Tibial nerve (tissue), 4 donors: ENCODE results near the gene RFESD. TPM values are rescaled to one million over a fixed set of nuclear protein-coding genes. Genes with fewer than 3 reads are reported as not detected.
"Not testable (repeated sequence)": the region's sequence is repeated elsewhere in the genome, so short reads cannot be mapped to it uniquely, and the experiment has no call there.

Source experiments
- DNase-seq, 2 donors: peaks; one replicate each; pipeline ENCODE4 v3.0.0-alpha.2; 2019; ENCODE audit warnings: low spot score in 2 of 2
- H3K27ac ChIP-seq, 4 donors: fragments of 200-600 bp; sonication (generic) in 3 of 4; one replicate each; pipeline ENCODE4 v1.5.1; 2017 to 2019; ENCODE audit warnings: mild to moderate bottlenecking in 1 of 4
- H3K27me3 ChIP-seq, 2 donors: fragments of 200-600 bp; sonication (generic) in 1 of 2; one replicate each; pipeline versions ENCODE4 v1.5.1 to v1.6.0; 2017 to 2019
- H3K36me3 ChIP-seq, 3 donors: fragments of 200-600 bp; sonication (generic); one replicate each; pipeline ENCODE4 v1.5.1; 2018 to 2019
- H3K4me1 ChIP-seq, 4 donors: fragments of 200-600 bp; sonication (generic) in 3 of 4; one replicate each; pipeline ENCODE4 v1.5.1; 2017 to 2019
- H3K4me3 ChIP-seq, 4 donors: fragments of 200-600 bp; sonication (generic) in 3 of 4; one replicate each; pipeline ENCODE4 v1.5.1; 2017 to 2019; ENCODE audit warnings: mild to moderate bottlenecking in 1 of 4, moderate library complexity in 1 of 4
- H3K9me3 ChIP-seq, 4 donors: fragments of 200-600 bp; sonication (generic) in 3 of 4; one replicate each; pipeline ENCODE4 v1.5.1; 2017 to 2019
- CTCF ChIP-seq, 5 experiments: fragments of 200-600 bp in 3 of 5; fragments of 450-650 bp in 2 of 5; sonication (generic) in 3 of 5; IDR thresholded peaks; one replicate each; pipeline ENCODE4 v1.5.1; 2016 to 2019; ENCODE audit warnings: antibody characterized with exemption in 5 of 5, mild to moderate bottlenecking in 3 of 5, moderate library complexity in 2 of 5
- EP300 ChIP-seq, 2 donors: sonication (generic); formaldehyde crosslinking; IDR thresholded peaks; one replicate each; pipeline ENCODE4 v1.6.1; 2017; ENCODE audit warnings: antibody characterized with exemption in 2 of 2, mild to moderate bottlenecking in 1 of 2
- POLR2A ChIP-seq, 2 donors: fragments of 450-650 bp; IDR thresholded peaks; one replicate each; pipeline ENCODE4 v1.6.1; 2017; ENCODE audit warnings: antibody characterized with exemption in 2 of 2, mild to moderate bottlenecking in 2 of 2, moderate library complexity in 2 of 2
- WGBS, 2 donors: methylation state at CpG; one replicate each; pipeline ENCODE4 v1.1.5; 2018; 5-methylcytosine and 5-hydroxymethylcytosine counted together
- total RNA-seq, 4 donors: library from RNA; depleted of rRNA; stranded (reverse); fragments of >200 nt; gene quantifications; one replicate each; pipeline ENCODE4 v1.1.0, GENCODE V29; 2016

Gene RFESD
- total RNA-seq, 4 donors from 2014 or later: 0.98 to 2.1 (median 1.3) TPM

GRCh38 chr5:95638632-95639031, 7.9 kb upstream of the RFESD start:
- Histone ChIP-seq H3K36me3 (no peaks in the 10 kb centered on the region), H3K27me3 (no peaks in the 10 kb centered on the region), H3K4me1 (peaks cover 0 to 11% (median 0%) of the 10 kb centered on the region in 4 donors), H3K9me3 (no peaks in the 10 kb centered on the region), H3K27ac (peak overlapping the region in 1 of 4 donors; percentile 34), H3K4me3 (no peak overlapping the region)
- 81 to 83% methylated on average over 3 of the region's 3 CpGs for WGBS, 2 donors
- DNase-seq: no peak
- TF ChIP-seq EP300 (IDR thresholded peaks at IDR 0.05) (no peak), CTCF (IDR thresholded peaks at IDR 0.05) (no peak)

- no peaks in the 10 kb centered on the region for H3K9me3 ChIP-seq
- DNase-seq: peak in 1 of 2 donors; percentile 75
- H3K4me1 ChIP-seq: peaks cover 0 to 34% (median 7%) of the 10 kb centered on the region in 4 donors
- TF ChIP-seq EP300 (IDR thresholded peaks at IDR 0.05) (peak; percentile 94), CTCF (IDR thresholded peaks at IDR 0.05) (no peak), POLR2A (IDR thresholded peaks at IDR 0.05) (peak in 1 of 2 donors; percentile 56)
- H3K36me3 ChIP-seq: no peaks in the 10 kb centered on the region
- 62 to 67% methylated on average over 5 of the region's 5 CpGs for WGBS, 2 donors
- H3K27ac ChIP-seq: peak overlapping the region; percentile 31 to 98 (median 70)
- no peaks in the 10 kb centered on the region for H3K27me3 ChIP-seq
- no peak overlapping the region for H3K4me3 ChIP-seq
These were observed 4.8 kb upstream of the RFESD start for GRCh38 chr5:95641741-95642220.

DNA sequence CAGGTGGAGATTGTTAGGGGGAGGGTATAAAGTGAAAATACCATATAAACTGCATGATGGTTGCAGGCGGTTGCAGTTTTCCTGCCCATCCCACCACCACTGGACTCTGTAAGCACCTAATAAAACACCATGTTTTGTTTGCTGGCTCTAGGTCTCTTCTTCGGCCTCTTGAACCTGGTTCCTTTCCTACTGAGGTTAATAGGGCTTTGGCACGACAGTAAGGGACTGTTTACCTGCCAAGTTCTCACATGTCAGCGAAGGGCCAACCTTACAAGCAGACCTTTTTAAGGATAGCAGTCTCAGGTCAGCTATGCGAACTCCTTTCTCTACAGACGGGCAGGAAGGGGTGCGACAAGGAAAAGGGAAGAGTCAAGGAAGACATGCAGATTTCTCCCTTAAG, 3.4 kb upstream of the RFESD start:
- no peak for DNase-seq
- H3K27me3 ChIP-seq: no peaks in the 10 kb centered on the region
- H3K4me1 ChIP-seq: peaks cover 0 to 45% (median 15%) of the 10 kb centered on the region in 4 donors
- H3K9me3 ChIP-seq: no peaks in the 10 kb centered on the region
- H3K27ac ChIP-seq: peak overlapping the region in 3 of 4 donors; percentile 78 to 98 (median 80)
- TF ChIP-seq POLR2A (IDR thresholded peaks at IDR 0.05) (no peak), CTCF (IDR thresholded peaks at IDR 0.05) (no peak), EP300 (IDR thresholded peaks at IDR 0.05) (no peak)
- WGBS, 2 donors: 90 to 92% methylated on average over 7 of the region's 7 CpGs
- no peaks in the 10 kb centered on the region for H3K36me3 ChIP-seq
- H3K4me3 ChIP-seq: no peak overlapping the region

GRCh38 chr5:95644351-95645042, 2.1 kb upstream of the RFESD start:
- peak; percentile 59 to 79 (median 65) for TF ChIP-seq CTCF (IDR thresholded peaks at IDR 0.05)
- TF ChIP-seq EP300 (IDR thresholded peaks at IDR 0.05): peak; percentile 33 to 55
- peak in 1 of 2 donors; percentile 18 for TF ChIP-seq POLR2A (IDR thresholded peaks at IDR 0.05)
- Histone ChIP-seq H3K36me3 (no peaks in the 10 kb centered on the region), H3K4me3 (no peak overlapping the region), H3K27ac (peak overlapping the region; percentile 44 to 98 (median 87)), H3K9me3 (no peaks in the 10 kb centered on the region), H3K27me3 (no peaks in the 10 kb centered on the region), H3K4me1 (peaks cover 0 to 45% (median 15%) of the 10 kb centered on the region in 4 donors)
- 19% methylated on average over 4 of the region's 4 CpGs for WGBS, 2 donors
- peak in 1 of 2 donors; percentile 70 for DNase-seq

DNA sequence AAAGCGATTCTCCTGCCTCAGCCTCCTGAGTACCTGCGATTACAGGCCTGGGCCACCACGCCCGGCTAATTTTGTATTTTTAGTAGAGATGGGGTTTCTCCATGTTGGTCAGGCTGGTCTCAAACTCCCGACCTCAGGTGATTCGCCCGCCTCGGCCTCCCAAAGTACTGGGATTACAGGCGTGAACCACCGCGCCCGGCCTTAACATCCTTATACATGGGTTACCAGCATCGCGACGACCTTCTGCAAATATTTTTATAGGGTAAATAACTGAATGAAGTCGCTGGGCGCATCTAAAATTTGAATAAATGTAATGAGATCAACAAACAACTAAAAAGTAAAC, 380 bp upstream of the RFESD start:
- H3K27ac ChIP-seq: peak overlapping the region; percentile 81 to 98 (median 96)
- 86 to 90% methylated on average over 17 of the region's 17 CpGs for WGBS, 2 donors
- H3K27me3 ChIP-seq, H3K36me3 ChIP-seq, DNase-seq, H3K9me3 ChIP-seq: not testable (repeated sequence)
- peaks cover 0 to 45% (median 15%) of the 10 kb centered on the region in 4 donors for H3K4me1 ChIP-seq
- peak overlapping the region in 3 of 4 donors; percentile 52 to 67 (median 66) for H3K4me3 ChIP-seq
